ENCODE results near the gene TRAF3IP1. TPM values are rescaled to one million over a fixed set of nuclear protein-coding genes. Genes with fewer than 3 reads are reported as not detected.
A peak's percentile ranks its signal among the peaks of the same experiment; 100 is the strongest.

TRAF3IP1 gene
- total and polyA plus RNA-seq, 2 of the 13 experiments (the other 11 are each of a cell fraction or from before 2014, with no cell fraction given), result 4.1 to 12.9 TPM

GRCh38 chr2:238291550-238292281 is 28.6 kb upstream of the TRAF3IP1 start:
- peak; percentile 56 for TF ChIP-seq CEBPB (IDR thresholded peaks at IDR 0.05; ENCODE audit: borderline replicate concordance, low read depth, low read length)
- TF ChIP-seq ZMYM3 (CRISPR knock-in tag; IDR thresholded peaks at IDR 0.05), result peak; percentile 26; the same call in 1 of the 2 replicates
- peak; percentile 60; the same call in 1 of the 2 replicates for TF ChIP-seq ZNF770 (CRISPR knock-in tag; IDR thresholded peaks at IDR 0.05)
- no peak for TF ChIP-seq ATF7 (IDR thresholded peaks at IDR 0.05)
- no peak for TF ChIP-seq ATF7 (CRISPR knock-in tag; IDR thresholded peaks at IDR 0.05)
- 0 out of 2 replicates have a peak, but pooled peaks have one; percentile 62 for TF ChIP-seq CHCHD3 (CRISPR knock-in tag; IDR thresholded peaks at IDR 0.05)
- no peak for TF ChIP-seq ZNF431 (CRISPR knock-in tag; IDR thresholded peaks at IDR 0.05; ENCODE audit: borderline replicate concordance, low read depth)
- ChIA-PET POLR2A (no interaction called here), CTCF (ENCODE audit: low intra/inter-chr PET ratio, low total read pairs) (no interaction called here)
- Histone ChIP-seq H3K4me1 (ENCODE audit: insufficient read depth, low read length) (peaks cover 57% of the 10 kb centered on the region), H4K20me1 (ENCODE audit: insufficient read depth, low read length) (peaks cover 4% of the 10 kb centered on the region; the same call in 1 of the 2 replicates), H2AFZ (ENCODE audit: low read length) (no peak overlapping the region), H3K27me3 (ENCODE audit: control insufficient read depth in 1 of 2, insufficient read depth in 2 of 2, low read length in 2 of 2) (no peaks in the 10 kb centered on the region; a peak in 1 of 5 replicates), H3K27ac (ENCODE audit: extremely low read length, insufficient read depth, low read length) (no peak overlapping the region), H3K4me3 (replicated peaks in 1 of 3; ENCODE audit: insufficient read depth in 1 of 3, low read depth in 2 of 3, low read length in 3 of 3) (no peak overlapping the region), H3K9ac (ENCODE audit: insufficient read depth, low read depth, low read length) (no peak overlapping the region), H3K4me2 (ENCODE audit: low read depth, low read length) (no peak overlapping the region), H3K36me3 (replicated peaks in 1 of 2; ENCODE audit: control insufficient read depth in 1 of 2, insufficient read depth in 2 of 2, low read length in 2 of 2) (no peaks in the 10 kb centered on the region), H3K9me3 (ENCODE audit: low read length) (no peaks in the 10 kb centered on the region), H3K79me2 (ENCODE audit: insufficient read depth, low read length) (peaks cover 16% of the 10 kb centered on the region)
- in situ Hi-C loops (cut with HindIII; ENCODE audit: extremely low pct_ligation_motif_present, low pct_unique_long_range_greater_than_20kb), result no loop called here
- BruUV-seq (replicated peaks), result no TSS peak
- ATAC-seq (no peak), FAIRE-seq (no peak), DNase-seq (ENCODE audit: low spot score) (no peak)
- 89% methylated on average over 8 of the region's 8 CpGs for WGBS (ENCODE audit: low lambda C conversion rate)
- intact Hi-C loops (cut with micrococcal nuclease; ENCODE audit: unreplicated experiment), result no loop called here
